Smooth muscle cell (in vitro differentiated cells): ENCODE measurements around the gene GPC6. TPM values are rescaled to one million over a fixed set of nuclear protein-coding genes. Genes with fewer than 3 reads are reported as not detected.

Source experiments
- DNase-seq: peaks from one replicate; lab custom pipeline; 2025; ENCODE audit not compliant: unreplicated experiment; lab: John Stamatoyannopoulos, UW
- H2AFZ ChIP-seq: fragments of 200-600 bp; sonication (generic); 2 replicates; pipeline ENCODE4 v1.6.0; 2016; ENCODE audit warnings: antibody characterized with exemption, low read depth, mild to moderate bottlenecking
- H3F3A ChIP-seq: fragments of 200-600 bp; sonication (generic); 2 replicates; pipeline ENCODE4 v1.6.0; 2017; ENCODE audit warnings: antibody characterized with exemption, low read depth
- H3K27ac ChIP-seq: fragments of 200-600 bp; sonication (generic); 2 replicates; pipeline ENCODE4 v1.5.1; 2016; ENCODE audit warnings: low read depth, mild to moderate bottlenecking
- H3K27me3 ChIP-seq: fragments of 200-600 bp; sonication (generic); 2 replicates; pipeline ENCODE4 v1.6.1; 2016; ENCODE audit warnings: low read depth, mild to moderate bottlenecking
- H3K36me3 ChIP-seq: fragments of 200-600 bp; sonication (generic); 2 replicates; pipeline ENCODE4 v1.5.1; 2016; ENCODE audit warnings: low read depth
- H3K4me1 ChIP-seq: fragments of 200-600 bp; sonication (generic); 2 replicates; pipeline ENCODE4 v1.5.1; 2016; ENCODE audit warnings: low read depth
- H3K4me2 ChIP-seq: fragments of 200-600 bp; sonication (generic); 2 replicates; pipeline ENCODE4 v1.6.0; 2016; ENCODE audit warnings: mild to moderate bottlenecking
- H3K4me3 ChIP-seq: fragments of 200-600 bp; sonication (generic); 2 replicates; pipeline ENCODE4 v1.5.1; 2016; ENCODE audit warnings: mild to moderate bottlenecking
- H3K79me2 ChIP-seq: fragments of 200-600 bp; sonication (generic); 2 replicates; pipeline ENCODE4 v1.6.0; 2016; ENCODE audit warnings: low read depth, mild to moderate bottlenecking
- H3K9ac ChIP-seq: fragments of 200-600 bp; sonication (generic); 2 replicates; pipeline ENCODE4 v1.6.0; 2016; ENCODE audit warnings: low read depth
- H3K9me3 ChIP-seq: fragments of 200-600 bp; sonication (generic); replicated peaks from 2 replicates; pipeline ENCODE4 v1.5.1; 2016; ENCODE audit warnings: low read depth
- H4K20me1 ChIP-seq: fragments of 200-600 bp; sonication (generic); 2 replicates; pipeline ENCODE4 v1.6.0; 2016; ENCODE audit warnings: low read depth
- CTCF ChIP-seq: fragments of 200-600 bp; sonication (generic); IDR thresholded peaks from 2 replicates; pipeline ENCODE4 v1.5.1; 2017; ENCODE audit warnings: borderline replicate concordance, mild to moderate bottlenecking, antibody characterized with exemption; ENCODE audit not compliant: insufficient read depth, poor library complexity, severe bottlenecking
- WGBS: methylation state at CpG from one replicate; pipeline ENCODE4 v1.1.7; 2016; ENCODE audit warnings: low lambda C conversion rate; 5-methylcytosine and 5-hydroxymethylcytosine counted together
- polyA plus RNA-seq: library from polyadenylated mRNA; unstranded; fragments of >200 nt; fragmentation: Nextera tagmentation; extraction: Ambion mirVana; gene quantifications from 2 replicates; pipeline ENCODE4 v1.2.1, GENCODE V29; 2016
- total RNA-seq: library from RNA; depleted of rRNA; stranded (reverse); fragments of >200 nt; gene quantifications from 2 replicates; pipeline ENCODE4 v1.2.3, GENCODE V29; 2014

The GPC6 gene
- total and polyA plus RNA-seq, 2 experiments from 2014 or later: 19.7 to 68.5 TPM

DNA sequence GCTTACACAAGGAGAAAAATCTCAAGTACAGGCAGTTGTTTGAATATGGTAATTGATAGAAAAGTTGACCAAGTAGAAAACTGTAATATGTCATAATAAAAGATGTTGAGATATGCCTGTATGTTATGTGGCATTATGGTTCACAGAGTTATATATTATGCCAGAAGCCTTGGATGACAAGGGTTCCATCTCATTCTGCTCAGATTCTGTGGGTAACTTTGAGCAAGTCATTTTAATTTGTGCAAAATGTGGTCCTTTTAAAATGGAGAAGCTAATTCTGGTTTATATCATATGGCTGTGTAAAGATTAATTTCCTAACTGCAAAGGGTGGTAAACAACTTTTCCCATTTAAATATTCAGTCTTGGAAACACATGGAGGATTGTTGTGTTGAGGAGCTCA, 180.9 kb downstream of the GPC6 start:
- Histone ChIP-seq H3K36me3 (no peaks in the 10 kb centered on the region), H3K27ac (no peak overlapping the region), H3K9ac (no peak overlapping the region), H3K4me3 (no peak overlapping the region), H3K79me2 (peaks cover 15% of the 10 kb centered on the region), H3K27me3 (no peaks in the 10 kb centered on the region), H4K20me1 (peaks cover 5% of the 10 kb centered on the region), H3K4me2 (no peak overlapping the region), H3F3A (no peaks in the 10 kb centered on the region), H3K9me3 (no peaks in the 10 kb centered on the region), H2AFZ (no peak overlapping the region), H3K4me1 (no peaks in the 10 kb centered on the region)
- DNase-seq: no peak
- TF ChIP-seq CTCF: no peak

GRCh38 chr13:93409001-93409400, 182.4 kb downstream of the GPC6 start:
- Histone ChIP-seq H3K4me3 (no peak overlapping the region), H3K9me3 (no peaks in the 10 kb centered on the region), H3K27ac (no peak overlapping the region), H3K27me3 (no peaks in the 10 kb centered on the region), H3K36me3 (no peaks in the 10 kb centered on the region), H4K20me1 (peaks cover 6% of the 10 kb centered on the region), H3K4me2 (no peak overlapping the region), H2AFZ (no peak overlapping the region), H3K4me1 (no peaks in the 10 kb centered on the region), H3K79me2 (peaks cover 10% of the 10 kb centered on the region), H3K9ac (no peak overlapping the region), H3F3A (no peaks in the 10 kb centered on the region)
- no peak for DNase-seq
- no peak for TF ChIP-seq CTCF
- WGBS: 80% methylated on average over 3 of the region's 3 CpGs

DNA sequence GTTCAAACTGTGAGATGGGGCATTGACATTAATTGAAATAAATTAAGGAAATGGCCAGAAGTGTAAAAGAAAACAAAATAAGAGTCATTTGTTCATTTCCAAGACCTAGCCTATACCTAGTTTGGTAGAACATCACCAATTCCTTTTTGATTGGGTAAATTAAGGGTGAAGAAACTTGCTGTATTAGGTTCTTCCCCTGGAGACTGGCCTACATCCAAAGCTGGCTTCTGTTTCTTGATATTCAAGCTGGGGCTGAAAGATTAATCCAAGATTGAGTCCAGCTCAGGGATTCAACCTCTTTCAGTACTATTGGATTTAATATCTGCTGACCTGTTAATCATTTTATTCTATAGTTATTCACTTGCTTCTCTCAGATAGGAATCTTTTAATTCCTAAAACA, 183.2 kb downstream of the GPC6 start:
- Histone ChIP-seq H3K9ac (no peak overlapping the region), H3K4me2 (no peak overlapping the region), H3K79me2 (peaks cover 5% of the 10 kb centered on the region), H4K20me1 (peaks cover 14% of the 10 kb centered on the region), H3K27ac (no peak overlapping the region), H3K4me1 (no peaks in the 10 kb centered on the region), H3K36me3 (no peaks in the 10 kb centered on the region), H3K27me3 (no peaks in the 10 kb centered on the region), H3K9me3 (no peaks in the 10 kb centered on the region), H2AFZ (no peak overlapping the region), H3K4me3 (no peak overlapping the region), H3F3A (no peaks in the 10 kb centered on the region)
- DNase-seq: no peak
- TF ChIP-seq CTCF: no peak

- Histone ChIP-seq H3F3A (no peaks in the 10 kb centered on the region), H3K36me3 (no peaks in the 10 kb centered on the region), H3K79me2 (peaks cover 10% of the 10 kb centered on the region), H3K9ac (no peak overlapping the region), H3K4me1 (no peaks in the 10 kb centered on the region), H3K4me2 (no peak overlapping the region), H2AFZ (no peak overlapping the region), H4K20me1 (peaks cover 11% of the 10 kb centered on the region), H3K9me3 (no peaks in the 10 kb centered on the region), H3K27me3 (no peaks in the 10 kb centered on the region), H3K4me3 (no peak overlapping the region), H3K27ac (no peak overlapping the region)
- DNase-seq: no peak
- WGBS: 62% methylated on average over 3 of the region's 3 CpGs
- no peak for TF ChIP-seq CTCF
Measured at GRCh38 chr13:93411186-93411680, 184.6 kb downstream of the GPC6 start.
